SH-SY5Y (cell line): ENCODE results near the gene TESMIN.

Experiments
- GATA2 ChIP-seq: IDR thresholded peaks from 2 replicates; pipeline ENCODE4 v1.6.1; 2011; ENCODE audit warnings: mild to moderate bottlenecking, low read depth, low read length
- GATA3 ChIP-seq: IDR thresholded peaks from 2 replicates; pipeline ENCODE4 v1.6.1; 2011; ENCODE audit warnings: low read depth, mild to moderate bottlenecking, low read length, moderate library complexity

Gene TESMIN

DNA sequence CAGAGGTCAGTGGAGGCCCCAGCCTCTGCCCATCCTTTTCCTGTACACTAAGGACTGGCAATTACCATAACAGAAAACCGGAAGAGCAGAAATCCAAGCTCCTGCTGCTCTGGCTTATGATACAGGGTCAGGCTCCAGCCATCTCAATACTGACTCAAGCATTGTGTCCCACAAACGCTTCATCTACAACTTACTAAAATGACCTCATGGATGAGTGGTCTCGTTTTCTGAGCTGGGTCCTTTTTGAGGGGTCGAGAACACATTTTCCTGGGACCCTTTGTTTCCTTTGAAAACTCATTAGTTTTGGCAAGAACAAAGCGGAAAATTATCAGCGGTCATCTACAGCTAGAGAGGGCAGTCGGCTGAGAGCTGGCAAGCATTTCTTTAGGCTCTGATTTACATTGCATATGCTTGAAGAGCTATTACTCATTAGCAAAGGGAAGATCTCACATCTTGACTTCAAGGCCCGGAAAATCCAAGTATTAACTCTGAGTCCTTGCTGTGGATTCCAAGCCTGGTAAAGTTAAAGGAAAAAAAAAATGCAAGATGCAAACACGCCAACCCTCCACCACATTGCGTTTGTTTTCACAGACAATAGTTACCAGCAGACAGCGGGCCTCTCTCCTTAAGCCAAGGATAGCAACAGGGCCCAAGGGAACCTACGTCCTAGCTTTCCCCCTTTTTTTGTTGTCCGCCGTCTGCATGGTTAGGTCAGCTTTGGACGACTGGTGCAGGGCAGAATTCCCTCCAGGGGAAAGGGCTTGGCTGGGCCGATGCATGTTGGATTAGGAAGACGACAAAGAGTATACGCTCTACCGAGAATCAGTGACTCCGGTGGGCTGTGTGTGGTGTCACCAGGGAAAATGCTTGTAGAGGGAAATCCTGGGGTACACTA is 1.8 kb downstream of the TESMIN start:
- TF ChIP-seq GATA3 (no peak), GATA2 (no peak)

DNA sequence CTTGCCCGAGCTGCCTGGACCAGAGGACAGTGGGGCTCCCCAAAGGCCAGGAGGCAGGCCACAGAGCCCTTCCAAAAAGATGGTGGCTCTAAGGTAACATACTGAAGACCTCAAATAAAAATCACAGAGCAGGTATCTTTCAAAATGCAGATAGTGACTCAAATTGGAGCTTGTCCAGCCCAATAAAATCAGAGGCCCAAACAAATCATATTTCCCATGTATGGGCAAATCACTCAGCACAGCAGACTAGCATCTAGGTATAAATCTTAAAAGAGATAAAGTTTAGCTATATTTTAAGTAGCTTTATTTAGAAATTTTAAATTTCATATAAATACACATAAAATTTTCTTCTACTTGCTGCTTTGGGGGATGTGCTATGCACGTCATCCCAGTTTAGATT is 3.3 kb downstream of the TESMIN start:
- TF ChIP-seq GATA2 (no peak), GATA3 (no peak)

GRCh38 chr11:68743539-68743938 is 7.8 kb downstream of the TESMIN start:
- TF ChIP-seq GATA3 (no peak), GATA2 (no peak)

GRCh38 chr11:68741463-68741862 is 9.9 kb downstream of the TESMIN start:
- TF ChIP-seq GATA2 (no peak), GATA3 (no peak)

GRCh38 chr11:68735646-68736045 is 15.7 kb downstream of the TESMIN start:
- TF ChIP-seq GATA2: no peak
- TF ChIP-seq GATA3: no peak

DNA sequence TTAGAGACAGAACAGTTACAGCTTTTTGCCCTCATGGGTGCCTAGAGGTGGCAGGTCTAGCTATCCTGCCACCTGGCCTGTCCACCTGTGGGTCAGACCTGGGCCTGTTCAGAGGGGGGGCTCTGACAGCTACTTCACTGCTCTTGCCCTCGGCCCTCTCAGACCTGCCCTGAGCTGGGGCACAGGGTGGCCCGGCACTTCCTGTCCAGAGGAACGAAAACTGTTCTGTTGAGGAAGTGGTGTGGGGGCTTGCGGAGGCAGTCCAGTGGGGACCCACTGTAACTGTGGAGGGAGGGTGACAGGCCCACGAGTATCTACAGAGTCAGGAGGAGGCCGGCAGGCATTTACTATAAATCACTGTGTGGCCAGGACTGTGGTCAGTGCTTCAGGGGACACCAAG is 16.2 kb downstream of the TESMIN start:
- no peak for TF ChIP-seq GATA3
- TF ChIP-seq GATA2: no peak

GRCh38 chr11:68734111-68734510 is 17.2 kb downstream of the TESMIN start:
- TF ChIP-seq GATA2 (no peak), GATA3 (no peak)

- no peak for TF ChIP-seq GATA3
- no peak for TF ChIP-seq GATA2
Measured at GRCh38 chr11:68727783-68728182, 23.5 kb downstream of the TESMIN start.

DNA sequence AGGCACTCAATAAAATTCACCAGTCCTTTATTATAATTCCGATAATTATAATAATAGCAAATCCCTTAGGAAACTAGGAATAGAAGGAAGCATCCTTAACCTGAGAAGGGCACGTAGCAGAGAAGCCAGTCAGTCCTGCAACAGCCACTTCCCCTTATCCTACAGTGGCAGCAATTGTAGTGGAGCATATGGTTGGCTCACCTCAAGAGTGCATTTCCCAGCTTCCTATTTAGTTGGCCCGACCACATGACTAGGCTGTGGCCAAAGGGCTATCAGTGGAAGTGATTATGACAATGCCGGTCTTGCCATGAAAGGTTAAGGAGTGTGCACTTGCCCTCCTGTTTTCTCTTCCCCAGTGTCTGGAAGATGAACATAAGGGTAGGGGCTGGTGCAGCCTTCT is 27.0 kb downstream of the TESMIN start:
- TF ChIP-seq GATA3 (no peak), GATA2 (no peak)

DNA sequence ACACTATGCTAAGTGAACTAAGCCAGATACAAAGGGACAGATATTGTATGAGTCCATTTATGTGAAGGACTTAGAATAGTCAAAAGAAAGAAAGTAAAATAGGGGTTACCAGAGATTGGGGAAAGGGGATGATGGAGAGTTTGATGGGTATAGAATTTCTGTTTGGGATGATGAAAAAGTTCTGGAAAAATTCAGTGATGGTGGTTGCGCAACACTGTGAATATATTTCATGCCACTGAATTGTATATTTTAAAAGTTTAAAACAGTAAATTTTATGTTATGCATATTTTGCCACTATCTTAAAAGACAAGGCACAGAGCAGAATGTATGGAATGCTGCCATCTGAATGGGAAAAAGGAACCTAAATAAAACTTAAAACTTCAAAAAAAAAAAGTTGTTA is 29.2 kb downstream of the TESMIN start:
- TF ChIP-seq GATA3: no peak
- TF ChIP-seq GATA2: no peak

GRCh38 chr11:68721075-68721474 is 30.2 kb downstream of the TESMIN start:
- TF ChIP-seq GATA3 (no peak), GATA2 (no peak)

DNA sequence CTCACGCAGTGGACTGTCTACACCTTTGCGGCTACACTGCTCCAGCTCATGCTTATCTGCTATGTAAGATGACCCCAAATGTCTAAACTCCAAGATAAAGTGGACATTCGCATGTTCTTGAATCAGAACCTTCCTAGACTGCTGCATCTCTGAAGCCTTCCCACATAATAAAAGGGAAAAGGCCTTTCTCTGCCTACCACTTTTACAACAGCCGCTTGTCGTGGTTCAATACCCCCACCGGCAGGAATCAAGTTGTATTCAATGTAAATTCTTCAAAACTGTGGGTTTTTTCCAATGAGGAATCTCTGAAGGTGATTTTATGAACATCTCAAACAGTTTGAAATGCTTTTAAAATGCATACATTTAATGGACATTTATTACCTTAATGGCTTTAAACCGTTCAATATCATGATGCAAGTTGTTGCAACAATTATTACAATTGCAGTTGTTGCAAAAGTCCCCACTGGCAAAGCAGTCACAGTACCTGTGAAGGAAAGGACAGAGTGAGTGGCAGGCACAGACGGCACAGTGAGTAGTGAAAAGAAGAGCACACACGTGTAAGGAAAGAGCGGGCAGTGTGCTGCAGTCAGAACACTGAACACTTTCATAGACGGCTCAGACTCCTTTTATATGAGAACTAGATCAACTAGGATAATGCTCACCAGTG is 35.7 kb downstream of the TESMIN start:
- TF ChIP-seq GATA2 (no peak), GATA3 (no peak)

DNA sequence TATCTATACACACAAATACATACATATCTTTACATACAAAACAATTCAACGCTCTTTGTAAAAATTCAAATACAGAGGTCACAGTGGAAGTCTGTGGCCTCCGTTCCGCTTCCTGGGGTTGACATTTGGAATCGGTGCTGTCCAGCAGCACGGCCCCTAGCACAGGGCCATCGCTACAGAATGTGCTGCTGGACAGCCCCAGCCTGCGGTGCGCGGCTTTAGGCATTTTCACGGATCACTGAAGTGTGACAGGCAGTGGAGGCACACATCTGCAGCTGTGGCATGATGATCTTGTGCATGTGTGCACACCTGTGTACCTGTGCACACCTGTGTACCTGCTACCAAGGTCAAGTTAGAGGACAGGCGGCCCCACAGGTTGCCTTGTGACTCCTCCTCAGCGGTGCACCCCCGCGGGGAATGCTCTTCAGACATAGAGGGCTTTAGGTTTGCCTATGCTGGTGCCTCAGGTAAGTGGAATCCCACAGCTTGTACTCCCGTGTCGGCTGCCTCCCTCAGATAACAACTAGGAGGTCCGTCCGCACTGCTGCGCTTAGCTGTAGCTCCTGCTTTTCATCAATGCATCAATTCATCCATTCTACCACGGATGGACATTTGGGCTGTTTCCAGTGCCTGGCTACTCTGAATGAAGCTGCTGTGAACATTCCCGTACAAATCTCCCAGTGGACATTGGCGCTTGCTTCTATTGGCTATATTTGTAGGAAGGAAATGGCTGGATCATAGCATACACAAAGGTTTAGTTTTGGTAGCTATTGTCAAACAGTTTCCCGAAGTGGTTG is 37.1 kb downstream of the TESMIN start:
- TF ChIP-seq GATA2 (no peak), GATA3 (no peak)

DNA sequence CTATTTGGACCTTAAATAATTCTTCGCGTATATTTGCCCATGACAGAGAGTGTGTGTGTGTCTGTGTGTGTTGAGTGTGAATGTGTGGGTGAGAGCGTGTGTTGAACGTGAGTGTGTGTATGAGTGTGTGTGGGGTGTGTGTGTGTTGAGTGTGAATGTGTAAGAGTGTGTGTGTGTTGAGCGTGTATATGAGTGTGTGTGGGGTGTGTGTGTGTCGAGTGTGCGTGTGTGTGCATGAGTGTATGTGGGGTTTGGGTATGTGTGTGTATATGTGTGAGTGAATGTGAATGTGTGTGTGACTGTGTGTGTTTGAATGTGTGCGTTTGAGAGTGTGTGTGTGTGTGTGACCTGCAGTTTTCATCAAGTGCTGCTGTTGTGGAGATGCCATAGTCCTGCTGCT is 40.2 kb downstream of the TESMIN start:
- TF ChIP-seq GATA2 (no peak), GATA3 (no peak)
